ENCODE data around the gene RNF146. TPM values are rescaled to one million over a fixed set of nuclear protein-coding genes. Genes with fewer than 3 reads are reported as not detected.

RNF146 gene
- total and polyA plus RNA-seq, 10 of the 15 experiments (the other 5 are each of a cell fraction or from before 2014, with no cell fraction given), result 9.3 to 33.0 (median 17.8) TPM

GRCh38 chr6:127298475-127298874, 31.8 kb downstream of the RNF146 start:
- 82% methylated on average over 2 of the region's 2 CpGs for WGBS (ENCODE audit: insufficient coverage, insufficient replicate concordance, low lambda C conversion rate, missing lambda C conversion rate)
- intact Hi-C loops (cut with micrococcal nuclease; ENCODE audit: unreplicated experiment) (no loop called here), in situ Hi-C loops (cut with MboI) (loop anchor here (25.0 kb wide), 1 partner anchor 1511 kb away; the partner anchor contains the start of gene NCOA7)
- Histone ChIP-seq H3K79me2 (ENCODE audit: control insufficient read depth, insufficient read depth, low read length) (no peaks in the 10 kb centered on the region; the same call in 1 of the 2 replicates), H3K4me1 (ENCODE audit: control insufficient read depth, insufficient read depth, low read length) (peaks cover 4% of the 10 kb centered on the region), H3K9ac (ENCODE audit: control insufficient read depth, insufficient read depth, low read length) (no peak overlapping the region), H3K27me3 (replicated peaks in 1 of 2; ENCODE audit: control insufficient read depth in 2 of 2, insufficient read depth in 2 of 2, low read length in 1 of 2) (no peaks in the 10 kb centered on the region), H3K36me3 (ENCODE audit: control insufficient read depth in 2 of 2, insufficient read depth in 2 of 2, low read length in 1 of 2) (peaks cover 0 to 8% of the 10 kb centered on the region in 2 experiments; a peak in 1 of 4 replicates), H3K4me3 (no peak overlapping the region), H4K20me1 (ENCODE audit: control insufficient read depth, insufficient read depth) (no peaks in the 10 kb centered on the region), H3K27ac (ENCODE audit: control insufficient read depth, insufficient read depth) (no peak overlapping the region), H2AFZ (ENCODE audit: control insufficient read depth, low read depth, low read length) (no peak overlapping the region), H3K9me3 (replicated peaks; ENCODE audit: control insufficient read depth, insufficient read depth, low read length) (no peaks in the 10 kb centered on the region), H3K4me2 (ENCODE audit: control insufficient read depth, insufficient read depth) (no peak overlapping the region)
- SMC1A ChIA-PET (ENCODE audit: uncharacterized antibody, unreplicated experiment), result interaction anchor here (4.1 kb wide), 1 partner anchor 121 kb away, joined by 37 read pairs; no protein-coding TSS in a partner anchor
- ATAC-seq, result no peak
- CTCF ChIA-PET, result interaction anchor here (1.8 to 6.3 kb wide), 2 partner anchors 19 to 121 kb away, joined by 4 to 55 read pairs; no protein-coding TSS in a partner anchor
- POLR2A ChIA-PET, result interaction anchor here (0.7 kb wide), 1 partner anchor 539 kb away, joined by 4 read pairs; no protein-coding TSS in a partner anchor
- RAD21 ChIA-PET (ENCODE audit: unreplicated experiment), result interaction anchor here (1.3 kb wide), 2 partner anchors 23 to 122 kb away, joined by 3 to 8 read pairs; no protein-coding TSS in a partner anchor
- BruUV-seq (replicated peaks), result no TSS peak
- no peak for FAIRE-seq
- no peak for DNase-seq (ENCODE audit: low read depth, low spot score)
- no peak for TF ChIP-seq CEBPB (IDR thresholded peaks at IDR 0.05; ENCODE audit: borderline replicate concordance in 1 of 2, low read depth in 2 of 2, low read length in 2 of 2)
- no peak for TF ChIP-seq TBL1XR1 (IDR thresholded peaks at IDR 0.05; ENCODE audit: low read depth, low read length)
- no peak for TF ChIP-seq EGR1 (IDR thresholded peaks at IDR 0.05; ENCODE audit: borderline replicate concordance in 1 of 2, low read depth in 2 of 2, low read length in 2 of 2)
- no peak for TF ChIP-seq ZBED1 (IDR thresholded peaks at IDR 0.05; ENCODE audit: borderline replicate concordance)
- TF ChIP-seq, protein P1, sequence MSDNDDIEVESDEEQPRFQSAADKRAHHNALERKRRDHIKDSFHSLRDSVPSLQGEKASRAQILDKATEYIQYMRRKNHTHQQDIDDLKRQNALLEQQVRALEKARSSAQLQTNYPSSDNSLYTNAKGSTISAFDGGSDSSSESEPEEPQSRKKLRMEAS (IDR thresholded peaks at IDR 0.05; ENCODE audit: low read depth, low read length), result no peak
- TF ChIP-seq, protein P2, sequence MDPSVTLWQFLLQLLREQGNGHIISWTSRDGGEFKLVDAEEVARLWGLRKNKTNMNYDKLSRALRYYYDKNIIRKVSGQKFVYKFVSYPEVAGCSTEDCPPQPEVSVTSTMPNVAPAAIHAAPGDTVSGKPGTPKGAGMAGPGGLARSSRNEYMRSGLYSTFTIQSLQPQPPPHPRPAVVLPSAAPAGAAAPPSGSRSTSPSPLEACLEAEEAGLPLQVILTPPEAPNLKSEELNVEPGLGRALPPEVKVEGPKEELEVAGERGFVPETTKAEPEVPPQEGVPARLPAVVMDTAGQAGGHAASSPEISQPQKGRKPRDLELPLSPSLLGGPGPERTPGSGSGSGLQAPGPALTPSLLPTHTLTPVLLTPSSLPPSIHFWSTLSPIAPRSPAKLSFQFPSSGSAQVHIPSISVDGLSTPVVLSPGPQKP (IDR thresholded peaks at IDR 0.05; ENCODE audit: low read depth, low read length), result no peak
- no peak for TF ChIP-seq SRF (IDR thresholded peaks at IDR 0.05; ENCODE audit: low read depth in 2 of 2, low read length in 2 of 2)
- TF ChIP-seq GABPA (IDR thresholded peaks at IDR 0.05; ENCODE audit: low read depth), result no peak
- TF ChIP-seq TARDBP (IDR thresholded peaks at IDR 0.05; ENCODE audit: borderline replicate concordance), result no peak
- TF ChIP-seq, protein P3, sequence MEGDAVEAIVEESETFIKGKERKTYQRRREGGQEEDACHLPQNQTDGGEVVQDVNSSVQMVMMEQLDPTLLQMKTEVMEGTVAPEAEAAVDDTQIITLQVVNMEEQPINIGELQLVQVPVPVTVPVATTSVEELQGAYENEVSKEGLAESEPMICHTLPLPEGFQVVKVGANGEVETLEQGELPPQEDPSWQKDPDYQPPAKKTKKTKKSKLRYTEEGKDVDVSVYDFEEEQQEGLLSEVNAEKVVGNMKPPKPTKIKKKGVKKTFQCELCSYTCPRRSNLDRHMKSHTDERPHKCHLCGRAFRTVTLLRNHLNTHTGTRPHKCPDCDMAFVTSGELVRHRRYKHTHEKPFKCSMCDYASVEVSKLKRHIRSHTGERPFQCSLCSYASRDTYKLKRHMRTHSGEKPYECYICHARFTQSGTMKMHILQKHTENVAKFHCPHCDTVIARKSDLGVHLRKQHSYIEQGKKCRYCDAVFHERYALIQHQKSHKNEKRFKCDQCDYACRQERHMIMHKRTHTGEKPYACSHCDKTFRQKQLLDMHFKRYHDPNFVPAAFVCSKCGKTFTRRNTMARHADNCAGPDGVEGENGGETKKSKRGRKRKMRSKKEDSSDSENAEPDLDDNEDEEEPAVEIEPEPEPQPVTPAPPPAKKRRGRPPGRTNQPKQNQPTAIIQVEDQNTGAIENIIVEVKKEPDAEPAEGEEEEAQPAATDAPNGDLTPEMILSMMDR (IDR thresholded peaks at IDR 0.05 in 2 of 3, conservative IDR thresholded peaks at IDR 0.05 in 1 of 3; ENCODE audit: control insufficient read depth in 2 of 3, extremely low read depth in 1 of 3, insufficient read depth in 1 of 3, low read depth in 3 of 3, low read length in 3 of 3), result no peak
- no peak for TF ChIP-seq IRF5 (IDR thresholded peaks at IDR 0.05; ENCODE audit: borderline replicate concordance)
- TF ChIP-seq NR2F1 (conservative IDR thresholded peaks at IDR 0.05), result no peak
- no peak for TF ChIP-seq CBX5 (IDR thresholded peaks at IDR 0.05; ENCODE audit: low read depth)
- no peak for TF ChIP-seq FOXK2 (IDR thresholded peaks at IDR 0.05)
- TF ChIP-seq ZNF217 (IDR thresholded peaks at IDR 0.05), result no peak
- no peak for TF ChIP-seq RAD51 (IDR thresholded peaks at IDR 0.05)
- no peak for TF ChIP-seq MTA2 (IDR thresholded peaks at IDR 0.05; ENCODE audit: low read depth)
- TF ChIP-seq, protein P4, sequence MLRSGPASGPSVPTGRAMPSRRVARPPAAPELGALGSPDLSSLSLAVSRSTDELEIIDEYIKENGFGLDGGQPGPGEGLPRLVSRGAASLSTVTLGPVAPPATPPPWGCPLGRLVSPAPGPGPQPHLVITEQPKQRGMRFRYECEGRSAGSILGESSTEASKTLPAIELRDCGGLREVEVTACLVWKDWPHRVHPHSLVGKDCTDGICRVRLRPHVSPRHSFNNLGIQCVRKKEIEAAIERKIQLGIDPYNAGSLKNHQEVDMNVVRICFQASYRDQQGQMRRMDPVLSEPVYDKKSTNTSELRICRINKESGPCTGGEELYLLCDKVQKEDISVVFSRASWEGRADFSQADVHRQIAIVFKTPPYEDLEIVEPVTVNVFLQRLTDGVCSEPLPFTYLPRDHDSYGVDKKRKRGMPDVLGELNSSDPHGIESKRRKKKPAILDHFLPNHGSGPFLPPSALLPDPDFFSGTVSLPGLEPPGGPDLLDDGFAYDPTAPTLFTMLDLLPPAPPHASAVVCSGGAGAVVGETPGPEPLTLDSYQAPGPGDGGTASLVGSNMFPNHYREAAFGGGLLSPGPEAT (IDR thresholded peaks at IDR 0.05; ENCODE audit: low read depth), result no peak
- TF ChIP-seq SUPT20H (IDR thresholded peaks at IDR 0.05; ENCODE audit: borderline replicate concordance, control insufficient read depth, low read depth, low read length), result no peak
